ENCODE results near the gene ZFP91. TPM values are rescaled to one million over a fixed set of nuclear protein-coding genes. Genes with fewer than 3 reads are reported as not detected.

The ZFP91 gene
- total and polyA plus RNA-seq, 2 of the 13 experiments (the other 11 are each of a cell fraction or from before 2014, with no cell fraction given), result 13.5 to 38.6 TPM

GRCh38 chr11:58579192-58580129 lies 598 bp downstream of the ZFP91 start (continued):
- peak; percentile 62 for TF ChIP-seq RBM39 (IDR thresholded peaks at IDR 0.05; ENCODE audit: low read depth, low read length, poor library complexity, severe bottlenecking)
- TF ChIP-seq ZNF432 (CRISPR knock-in tag; IDR thresholded peaks at IDR 0.05; ENCODE audit: borderline replicate concordance), result no peak
- peak; percentile 20; the same call in 1 of the 2 replicates for TF ChIP-seq CENPT (CRISPR knock-in tag; IDR thresholded peaks at IDR 0.05; ENCODE audit: low read depth)
- no peak for TF ChIP-seq EHMT2 (IDR thresholded peaks at IDR 0.05; ENCODE audit: borderline replicate concordance, low read depth, low read length)
- peak; percentile 84 for TF ChIP-seq ZNF225 (CRISPR knock-in tag; IDR thresholded peaks at IDR 0.05)
- TF ChIP-seq ZNF691 (CRISPR knock-in tag; IDR thresholded peaks at IDR 0.05; ENCODE audit: borderline replicate concordance, low read depth), result peak; percentile 84; the same call in 1 of the 2 replicates
- peak; percentile 89 for TF ChIP-seq MXD3 (CRISPR knock-in tag; IDR thresholded peaks at IDR 0.05)
- TF ChIP-seq ZNF776 (CRISPR knock-in tag; IDR thresholded peaks at IDR 0.05), result peak; percentile 86; the same call in 1 of the 2 replicates
- TF ChIP-seq ZNF616 (CRISPR knock-in tag; IDR thresholded peaks at IDR 0.05; ENCODE audit: low read depth), result peak; percentile 95
- TF ChIP-seq ZBTB10 (CRISPR knock-in tag; IDR thresholded peaks at IDR 0.05; ENCODE audit: borderline replicate concordance), result no peak
- no peak for TF ChIP-seq DBP (CRISPR knock-in tag; IDR thresholded peaks at IDR 0.05; ENCODE audit: not compliant biosample characterization)
- peak; percentile 59; the same call in 1 of the 2 replicates for TF ChIP-seq ZFP91 (CRISPR knock-in tag; IDR thresholded peaks at IDR 0.05; ENCODE audit: borderline replicate concordance)
- TF ChIP-seq PREB (CRISPR knock-in tag; IDR thresholded peaks at IDR 0.05), result no peak
- TF ChIP-seq ZNF350 (CRISPR knock-in tag; IDR thresholded peaks at IDR 0.05; ENCODE audit: borderline replicate concordance, low read depth), result peak; percentile 74
- no peak for TF ChIP-seq SRY (CRISPR knock-in tag; IDR thresholded peaks at IDR 0.05)
- TF ChIP-seq SNAPC5 (CRISPR knock-in tag; IDR thresholded peaks at IDR 0.05; ENCODE audit: borderline replicate concordance), result no peak
- TF ChIP-seq ZNF33B (CRISPR knock-in tag; IDR thresholded peaks at IDR 0.05), result peak; percentile 22; the same call in 1 of the 2 replicates
- no peak for TF ChIP-seq KLF11 (CRISPR knock-in tag; IDR thresholded peaks at IDR 0.05)
- peak; percentile 66; the same call in 1 of the 2 replicates for TF ChIP-seq HOXA5 (CRISPR knock-in tag; IDR thresholded peaks at IDR 0.05)
